Mucosa of rectum (tissue), 2 donors: ENCODE data around the gene IHH.

Experiments
- H3K27ac ChIP-seq, 2 donors: one replicate each; pipeline ENCODE4 v1.7.0; 2013; ENCODE audit warnings: inconsistent platforms in 2 of 2, low read depth in 2 of 2, low read length in 2 of 2
- H3K27me3 ChIP-seq, 2 donors: one replicate each; pipeline ENCODE4 v1.7.0; 2013; ENCODE audit warnings: low read length in 2 of 2; ENCODE audit not compliant: control insufficient read depth in 2 of 2, insufficient read depth in 2 of 2
- H3K36me3 ChIP-seq, 2 donors: one replicate each; pipeline ENCODE4 v1.7.0; 2013; ENCODE audit warnings: low read length in 2 of 2; ENCODE audit not compliant: control insufficient read depth in 2 of 2, insufficient read depth in 2 of 2
- H3K4me1 ChIP-seq, 2 donors: one replicate each; pipeline ENCODE4 v1.7.0; 2013; ENCODE audit warnings: low read length in 2 of 2, mild to moderate bottlenecking in 1 of 2; ENCODE audit not compliant: control insufficient read depth in 2 of 2, insufficient read depth in 2 of 2
- H3K4me3 ChIP-seq, 2 donors: one replicate each; pipeline ENCODE4 v1.7.0; 2013; ENCODE audit warnings: low read length in 2 of 2
- H3K9ac ChIP-seq, 2 donors: one replicate each; pipeline ENCODE4 v1.7.0; 2013; ENCODE audit warnings: low read length in 2 of 2, low read depth in 1 of 2, mild to moderate bottlenecking in 1 of 2
- H3K9me3 ChIP-seq, 2 donors: one replicate each; pipeline ENCODE4 v1.7.0; 2013; ENCODE audit warnings: low read length in 2 of 2; ENCODE audit not compliant: control insufficient read depth in 2 of 2
- donor health status: healthy.
- donor health status: Normal muscosa, but diverticular disease.

Gene IHH

DNA sequence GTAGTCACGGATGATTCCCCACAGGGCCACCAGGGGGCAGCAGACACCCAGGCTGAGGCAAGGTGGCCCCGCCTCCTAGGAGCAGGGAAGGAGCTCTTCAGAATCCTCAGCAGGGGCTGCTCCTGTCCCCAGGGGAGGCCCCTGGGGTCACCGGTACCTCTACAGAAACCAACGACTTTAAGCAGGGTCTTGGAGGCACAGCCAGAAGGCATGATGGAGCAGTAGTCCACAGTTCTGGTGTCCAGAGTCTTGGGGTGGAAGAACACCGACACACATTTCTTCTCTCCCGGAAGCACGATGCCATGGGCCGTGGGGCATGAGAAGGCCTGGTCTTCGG lies 30.9 kb downstream of the IHH start:
- H3K4me1 ChIP-seq: no peaks in the 10 kb centered on the region
- H3K9me3 ChIP-seq: no peaks in the 10 kb centered on the region
- no peak overlapping the region for H3K4me3 ChIP-seq
- no peaks in the 10 kb centered on the region for H3K27me3 ChIP-seq
- H3K36me3 ChIP-seq: no peaks in the 10 kb centered on the region
- H3K27ac ChIP-seq: no peak overlapping the region
- H3K9ac ChIP-seq: no peak overlapping the region

DNA sequence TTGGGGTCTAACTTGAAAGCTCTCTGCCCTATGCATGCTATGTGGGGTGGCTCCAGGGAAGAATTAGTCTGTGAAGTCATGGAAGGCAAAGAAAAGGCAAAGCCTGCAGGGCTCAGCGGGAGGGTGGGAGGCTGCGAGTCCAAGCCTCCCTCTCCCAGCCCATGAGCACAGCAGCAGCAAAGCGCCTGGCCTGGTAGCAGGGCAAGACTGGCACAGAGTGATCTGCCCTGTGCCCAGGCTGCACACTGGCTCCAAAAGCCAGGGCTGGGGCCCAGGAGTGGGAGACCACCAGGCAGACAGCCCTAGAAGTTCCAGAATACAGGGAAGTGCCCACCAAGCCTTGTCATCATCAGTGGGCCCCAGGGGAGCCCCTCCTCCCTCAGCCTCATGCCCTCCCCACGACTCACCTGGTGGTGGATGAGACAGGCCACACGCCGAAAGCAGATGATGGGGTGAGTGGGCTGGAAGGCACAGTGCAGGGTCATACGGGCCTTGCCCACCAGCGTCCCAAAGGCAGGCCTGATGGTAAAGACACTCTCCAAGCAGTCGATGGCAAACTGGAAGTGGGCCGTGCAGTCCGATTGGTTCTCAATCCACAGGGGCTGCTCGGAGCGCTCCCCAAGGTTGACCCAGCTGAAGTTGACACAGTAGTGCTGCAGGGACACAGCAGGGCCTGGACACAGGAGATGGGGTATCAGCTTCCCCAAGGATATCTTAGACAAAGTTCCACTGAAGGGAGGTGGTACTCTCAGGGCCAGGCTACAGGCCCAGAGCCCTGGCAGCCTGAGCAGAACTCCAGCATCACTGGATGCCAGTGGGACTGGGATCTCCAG lies 31.5 kb downstream of the IHH start:
- Histone ChIP-seq H3K27me3 (no peaks in the 10 kb centered on the region), H3K9me3 (no peaks in the 10 kb centered on the region)

GRCh38 chr2:219028141-219028540 lies 32.6 kb downstream of the IHH start:
- Histone ChIP-seq H3K9ac (no peak overlapping the region), H3K4me3 (no peak overlapping the region), H3K4me1 (no peaks in the 10 kb centered on the region), H3K36me3 (no peaks in the 10 kb centered on the region), H3K9me3 (no peaks in the 10 kb centered on the region), H3K27ac (no peak overlapping the region), H3K27me3 (no peaks in the 10 kb centered on the region)

More for the DNA sequence above, 31.5 kb downstream of the IHH start:
- H3K27ac ChIP-seq: no peak overlapping the region
- no peaks in the 10 kb centered on the region for H3K4me1 ChIP-seq
- H3K4me3 ChIP-seq: no peak overlapping the region
- no peak overlapping the region for H3K9ac ChIP-seq
- no peaks in the 10 kb centered on the region for H3K36me3 ChIP-seq

- no peaks in the 10 kb centered on the region for H3K27me3 ChIP-seq
- H3K4me3 ChIP-seq: no peak overlapping the region
These were observed 33.1 kb downstream of the IHH start for GRCh38 chr2:219027511-219028055.

DNA sequence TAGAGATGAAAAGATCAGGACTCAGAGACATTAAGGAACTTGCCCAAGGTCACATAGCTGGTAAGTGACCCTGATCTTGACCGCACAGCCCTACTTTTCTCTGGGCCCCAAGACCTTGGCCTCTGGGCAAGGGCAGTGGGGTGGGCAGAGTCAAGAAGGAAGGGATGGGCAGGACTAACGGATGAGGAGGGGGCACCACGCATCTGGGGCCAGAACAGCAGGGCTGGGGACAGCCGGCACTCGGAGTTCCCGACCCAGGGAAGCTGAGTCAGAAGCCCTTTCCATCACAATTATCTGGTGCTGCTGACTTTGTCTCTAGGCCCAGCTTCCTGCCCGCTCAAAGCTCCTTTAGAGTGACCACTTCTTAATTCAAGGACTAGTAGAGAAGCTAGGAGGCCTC lies 33.8 kb downstream of the IHH start:
- Histone ChIP-seq H3K9ac (no peak overlapping the region), H3K36me3 (no peaks in the 10 kb centered on the region)

More at GRCh38 chr2:219027511-219028055, 33.1 kb downstream of the IHH start:
- Histone ChIP-seq H3K9me3 (no peaks in the 10 kb centered on the region), H3K9ac (no peak overlapping the region), H3K36me3 (no peaks in the 10 kb centered on the region), H3K4me1 (no peaks in the 10 kb centered on the region), H3K27ac (no peak overlapping the region)

DNA sequence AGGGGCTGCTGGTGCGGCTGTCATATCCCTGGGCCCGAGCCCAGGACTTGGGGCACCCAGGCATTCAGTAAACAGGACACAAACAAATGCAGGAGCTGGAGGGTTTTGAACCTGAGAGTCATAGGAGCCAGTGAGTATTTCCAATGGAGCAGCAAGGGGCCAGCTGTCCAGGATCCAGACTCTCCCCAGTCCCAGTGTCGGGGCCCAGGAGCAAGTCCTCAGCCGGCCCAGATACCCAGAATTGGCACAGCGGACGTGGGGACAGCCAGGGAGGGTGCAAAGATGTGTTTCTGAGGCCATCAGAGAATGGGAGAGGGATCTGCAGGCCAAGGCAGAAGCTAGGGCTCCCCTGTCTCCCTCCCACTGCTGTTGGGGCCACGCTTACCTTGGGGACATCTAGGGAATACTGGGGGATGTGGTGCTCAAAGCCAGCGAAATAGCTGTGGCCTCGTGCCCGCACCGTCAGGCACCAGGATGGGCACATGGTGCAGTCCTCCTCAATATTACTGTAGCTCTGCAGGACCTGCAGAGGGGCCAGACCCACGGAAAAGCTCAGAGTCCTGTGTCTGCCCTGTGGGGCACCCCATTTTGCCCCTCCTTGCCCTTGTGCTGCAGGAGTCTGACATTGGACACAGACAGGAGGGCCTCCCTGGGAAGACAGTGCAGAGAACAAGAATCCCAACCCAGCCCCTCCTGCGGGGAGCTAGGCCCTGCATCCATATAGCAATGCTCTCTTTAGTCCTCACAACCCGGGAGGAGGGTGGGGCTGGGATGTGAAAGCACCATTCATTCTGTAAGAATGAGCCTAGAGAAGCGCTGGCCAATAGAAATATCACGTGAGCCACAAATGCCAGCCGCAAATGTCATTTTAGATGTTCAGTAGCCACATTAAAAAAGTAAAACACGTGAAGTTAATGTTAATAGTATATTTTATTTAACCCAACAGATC lies 34.8 kb downstream of the IHH start:
- H3K4me3 ChIP-seq: no peak overlapping the region
- no peaks in the 10 kb centered on the region for H3K4me1 ChIP-seq
- H3K9ac ChIP-seq: no peak overlapping the region
- no peaks in the 10 kb centered on the region for H3K27me3 ChIP-seq
- H3K36me3 ChIP-seq: no peaks in the 10 kb centered on the region
- no peak overlapping the region for H3K27ac ChIP-seq
- no peaks in the 10 kb centered on the region for H3K9me3 ChIP-seq

More for the DNA sequence above, 33.8 kb downstream of the IHH start:
- H3K9me3 ChIP-seq: no peaks in the 10 kb centered on the region
- no peak overlapping the region for H3K27ac ChIP-seq
- no peaks in the 10 kb centered on the region for H3K4me1 ChIP-seq
- H3K4me3 ChIP-seq: no peak overlapping the region
- H3K27me3 ChIP-seq: no peaks in the 10 kb centered on the region

DNA sequence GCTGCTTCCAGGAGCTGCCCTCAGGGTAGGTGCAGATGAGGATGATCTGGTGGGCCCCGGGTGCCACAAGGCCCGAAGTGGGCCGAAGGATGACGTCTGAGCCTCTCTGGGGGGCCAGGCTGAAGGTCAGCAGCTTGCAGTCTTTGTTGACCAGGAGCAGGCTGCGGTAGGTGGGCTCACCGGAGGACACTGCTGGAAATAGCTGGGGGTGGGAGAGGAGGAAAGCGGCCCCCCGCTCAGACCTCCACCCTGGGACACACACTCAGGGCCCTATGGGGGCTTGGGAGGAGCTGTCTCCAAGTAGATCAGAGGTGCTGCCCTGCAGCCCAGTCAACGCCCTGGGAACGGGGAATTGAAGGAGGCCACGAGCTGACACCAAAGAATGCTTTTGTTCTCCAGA lies 36.7 kb downstream of the IHH start:
- no peak overlapping the region for H3K4me3 ChIP-seq
- no peaks in the 10 kb centered on the region for H3K4me1 ChIP-seq
- H3K27me3 ChIP-seq: no peaks in the 10 kb centered on the region
- no peak overlapping the region for H3K27ac ChIP-seq
- H3K36me3 ChIP-seq: no peaks in the 10 kb centered on the region
- no peaks in the 10 kb centered on the region for H3K9me3 ChIP-seq
- no peak overlapping the region for H3K9ac ChIP-seq

- Histone ChIP-seq H3K27me3 (no peaks in the 10 kb centered on the region), H3K9ac (no peak overlapping the region), H3K9me3 (no peaks in the 10 kb centered on the region), H3K27ac (no peak overlapping the region), H3K4me1 (no peaks in the 10 kb centered on the region), H3K4me3 (no peak overlapping the region), H3K36me3 (no peaks in the 10 kb centered on the region)
These were observed 37.6 kb downstream of the IHH start for GRCh38 chr2:219023045-219023605.

GRCh38 chr2:219022616-219023015 lies 38.1 kb downstream of the IHH start:
- Histone ChIP-seq H3K4me1 (no peaks in the 10 kb centered on the region), H3K9ac (no peak overlapping the region), H3K36me3 (no peaks in the 10 kb centered on the region), H3K27ac (no peak overlapping the region), H3K27me3 (no peaks in the 10 kb centered on the region), H3K9me3 (no peaks in the 10 kb centered on the region), H3K4me3 (no peak overlapping the region)

- Histone ChIP-seq H3K27ac (no peak overlapping the region), H3K4me3 (no peak overlapping the region), H3K9me3 (no peaks in the 10 kb centered on the region), H3K4me1 (no peaks in the 10 kb centered on the region), H3K27me3 (no peaks in the 10 kb centered on the region), H3K9ac (no peak overlapping the region), H3K36me3 (no peaks in the 10 kb centered on the region)
These were observed 38.7 kb downstream of the IHH start for GRCh38 chr2:219022041-219022440.
